ENCODE data around the gene AIM2. TPM values are rescaled to one million over a fixed set of nuclear protein-coding genes. Genes with fewer than 3 reads are reported as not detected.

The AIM2 gene
- total and polyA plus RNA-seq, 2 of the 13 experiments (the other 11 are each of a cell fraction or from before 2014, with no cell fraction given) = not detected

GRCh38 chr1:159088546-159089183 is 12.1 kb upstream of the AIM2 start:
- Histone ChIP-seq H3K4me3 (replicated peaks in 1 of 3; ENCODE audit: insufficient read depth in 1 of 3, low read depth in 2 of 3, low read length in 3 of 3) (no peak overlapping the region), H3K27me3 (ENCODE audit: control insufficient read depth in 1 of 2, insufficient read depth in 2 of 2, low read length in 2 of 2) (no peaks in the 10 kb centered on the region; a peak in 1 of 5 replicates), H3K4me1 (ENCODE audit: insufficient read depth, low read length) (no peaks in the 10 kb centered on the region), H3K27ac (ENCODE audit: extremely low read length, insufficient read depth, low read length) (no peak overlapping the region), H4K20me1 (ENCODE audit: insufficient read depth, low read length) (no peaks in the 10 kb centered on the region), H2AFZ (ENCODE audit: low read length) (no peak overlapping the region), H3K9me3 (ENCODE audit: low read length) (no peaks in the 10 kb centered on the region), H3K9ac (ENCODE audit: insufficient read depth, low read depth, low read length) (no peak overlapping the region), H3K79me2 (ENCODE audit: insufficient read depth, low read length) (no peaks in the 10 kb centered on the region), H3K4me2 (ENCODE audit: low read depth, low read length) (no peak overlapping the region), H3K36me3 (replicated peaks in 1 of 2; ENCODE audit: control insufficient read depth in 1 of 2, insufficient read depth in 2 of 2, low read length in 2 of 2) (no peaks in the 10 kb centered on the region)
- BruUV-seq (replicated peaks) = no TSS peak
- in situ Hi-C loops (cut with HindIII; ENCODE audit: extremely low pct_ligation_motif_present, low pct_unique_long_range_greater_than_20kb) = no loop called here
- WGBS (ENCODE audit: low lambda C conversion rate) = 3% methylated on average over 6 of the region's 6 CpGs
- intact Hi-C loops (cut with micrococcal nuclease; ENCODE audit: unreplicated experiment) = no loop called here
- no peak for FAIRE-seq
- TF ChIP-seq ZNF556 (CRISPR knock-in tag; IDR thresholded peaks at IDR 0.05; ENCODE audit: borderline replicate concordance) (no peak), SNAI1 (CRISPR knock-in tag; IDR thresholded peaks at IDR 0.05; ENCODE audit: borderline replicate concordance) (no peak), JUN (CRISPR knock-in tag; IDR thresholded peaks at IDR 0.05) (no peak), KLF9 (CRISPR knock-in tag; IDR thresholded peaks at IDR 0.05; ENCODE audit: low read depth) (no peak), AFF4 (CRISPR knock-in tag; IDR thresholded peaks at IDR 0.05) (no peak), CENPBD1 (CRISPR knock-in tag; IDR thresholded peaks at IDR 0.05; ENCODE audit: borderline replicate concordance, low read depth) (no peak), ZNF678 (CRISPR knock-in tag; IDR thresholded peaks at IDR 0.05) (no peak), ZNF558 (CRISPR knock-in tag; IDR thresholded peaks at IDR 0.05; ENCODE audit: borderline replicate concordance) (no peak), ZNF274 (CRISPR knock-in tag; IDR thresholded peaks at IDR 0.05) (no peak), ZNF414 (CRISPR knock-in tag; IDR thresholded peaks at IDR 0.05) (no peak), ZNF580 (CRISPR knock-in tag; IDR thresholded peaks at IDR 0.05; ENCODE audit: borderline replicate concordance, low read depth) (no peak), ZNF883 (CRISPR knock-in tag; IDR thresholded peaks at IDR 0.05; ENCODE audit: not compliant biosample characterization) (no peak), RBM22 (optimal IDR thresholded peaks at IDR 0.05; ENCODE audit: low read length) (no peak)
- CTCF ChIA-PET (ENCODE audit: low intra/inter-chr PET ratio, low total read pairs) = no interaction called here
- ATAC-seq = no peak
- POLR2A ChIA-PET = no interaction called here
- no peak for DNase-seq (ENCODE audit: low spot score)
